GM18870 (cell line): ENCODE data around the gene PTPRO.

Experiments used
- ATAC-seq: cut with Tn5 transposase; IDR thresholded peaks from one replicate; pipeline ENCODE4 v1.9.1; 2021; ENCODE audit warnings: moderate library complexity; ENCODE audit not compliant: unreplicated experiment

The PTPRO gene

GRCh38 chr12:15634010-15634683, 311.8 kb downstream of the PTPRO start:
- no peak for ATAC-seq

- no peak for ATAC-seq
These were observed 314.0 kb downstream of the PTPRO start for GRCh38 chr12:15636060-15636890.

- ATAC-seq, result no peak
These were observed 315.9 kb downstream of the PTPRO start for GRCh38 chr12:15638231-15638630.

GRCh38 chr12:15644700-15645099, 322.4 kb downstream of the PTPRO start:
- ATAC-seq, result no peak

GRCh38 chr12:15646581-15646980, 324.3 kb downstream of the PTPRO start:
- ATAC-seq, result no peak
